ENCODE results near the gene POLR3K.
"Not testable (repeated sequence)": the region's sequence is repeated elsewhere in the genome, so short reads cannot be mapped to it uniquely, and the experiment has no call there.

POLR3K gene

DNA sequence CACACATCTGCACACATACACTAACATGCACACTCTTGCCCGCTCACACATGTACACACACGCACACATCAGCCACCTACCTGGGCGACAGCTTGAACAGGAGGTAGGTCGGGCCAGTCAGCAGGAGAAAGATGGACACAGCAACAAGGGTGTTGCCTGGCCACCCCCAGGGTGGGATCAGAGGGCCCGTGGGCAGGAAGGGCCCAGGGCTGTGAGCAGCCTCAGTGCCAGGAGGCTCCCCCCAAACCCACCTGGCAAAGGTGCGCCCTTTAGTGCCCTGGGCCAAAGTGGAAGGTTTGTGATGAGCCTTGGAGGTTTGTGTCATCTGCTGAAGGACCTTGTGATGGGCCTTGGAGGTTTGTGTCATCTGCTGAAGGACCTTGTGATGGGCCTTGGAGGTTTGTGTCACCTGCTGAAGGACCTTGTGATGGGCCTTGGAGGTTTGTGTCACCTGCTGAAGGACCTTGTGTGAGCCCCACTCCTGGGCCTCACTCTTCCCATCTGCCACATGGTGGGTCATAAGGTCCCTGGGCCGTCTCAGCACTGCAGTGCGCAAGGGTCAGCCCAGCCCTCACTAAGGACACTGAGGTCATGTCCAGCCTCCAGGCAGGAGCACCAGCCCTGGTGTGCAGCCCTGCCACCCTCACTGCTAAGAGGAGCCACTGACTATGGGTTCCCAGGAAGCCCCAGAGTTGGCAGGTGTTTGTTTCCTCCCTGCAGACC, 20.1 kb downstream of the POLR3K start:
- H3K14ac ChIP-seq (ENCODE audit: low read length); H3K79me1 ChIP-seq (ENCODE audit: low read depth, low read length); H2BK5ac ChIP-seq (ENCODE audit: low read length); H2BK120ac ChIP-seq (ENCODE audit: low read depth, low read length); H3K23ac ChIP-seq (ENCODE audit: low read depth, low read length, poor library complexity); H3K9ac ChIP-seq (ENCODE audit: low read depth, low read length, poor library complexity); H4K8ac ChIP-seq (ENCODE audit: low read depth, low read length); H3K9me3 ChIP-seq (replicated peaks in 1 of 2; ENCODE audit: control insufficient read depth in 2 of 2, insufficient read depth in 1 of 2, low read depth in 1 of 2, low read length in 2 of 2); H3K27ac ChIP-seq (replicated peaks; ENCODE audit: low read length); H2BK15ac ChIP-seq (ENCODE audit: low read length); H3K4me1 ChIP-seq (ENCODE audit: control insufficient read depth in 2 of 2, insufficient read depth in 1 of 2, low read depth in 1 of 2, low read length in 2 of 2); H2AFZ ChIP-seq (ENCODE audit: low read length); DNase-seq (ENCODE audit: low spot score); H2AK5ac ChIP-seq (ENCODE audit: low read depth, low read length); H3K18ac ChIP-seq (ENCODE audit: low read length); H4K91ac ChIP-seq (ENCODE audit: low read depth, low read length, poor library complexity); H3K4me3 ChIP-seq (ENCODE audit: low read length in 2 of 2); H3K4ac ChIP-seq (ENCODE audit: low read length); H3K27me3 ChIP-seq (ENCODE audit: control insufficient read depth in 3 of 3, insufficient read depth in 3 of 3, low read depth in 1 of 3, low read length in 3 of 3); H3K36me3 ChIP-seq (replicated peaks in 1 of 2; ENCODE audit: control insufficient read depth in 2 of 2, insufficient read depth in 2 of 2, low read length in 2 of 2); H2BK12ac ChIP-seq (ENCODE audit: low read length); H3K4me2 ChIP-seq (ENCODE audit: insufficient read depth, low read length, poor library complexity, severe bottlenecking): not testable (repeated sequence)
- WGBS, 2 donors (ENCODE audit: extremely low coverage in 2 of 2, insufficient read length in 2 of 2, insufficient replicate concordance in 1 of 2) = no CpG with 5 or more reads among the region's 8 CpGs

DNA sequence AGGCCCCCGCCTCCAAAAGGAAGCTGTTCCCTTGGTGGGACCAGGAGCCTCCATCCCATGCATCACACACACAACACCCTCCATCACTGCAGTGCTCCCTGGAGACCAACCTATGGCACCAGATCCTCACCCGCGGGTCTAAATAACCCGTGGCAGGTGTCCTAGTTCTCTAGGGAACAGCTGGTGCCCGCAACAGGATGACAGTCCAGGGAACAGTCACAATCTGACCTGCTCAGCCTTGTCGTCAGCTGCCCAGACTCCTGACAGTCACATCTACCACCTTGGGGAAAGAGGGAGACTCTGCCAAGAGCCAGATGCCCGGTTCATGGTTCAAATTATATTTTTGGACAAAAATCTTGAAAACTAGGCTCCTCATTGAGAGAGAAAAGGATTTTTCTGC, 22.8 kb downstream of the POLR3K start:
- H3K23ac ChIP-seq (ENCODE audit: low read depth, low read length, poor library complexity); H3K36me3 ChIP-seq (replicated peaks in 1 of 2; ENCODE audit: control insufficient read depth in 2 of 2, insufficient read depth in 2 of 2, low read length in 2 of 2); H3K4me2 ChIP-seq (ENCODE audit: insufficient read depth, low read length, poor library complexity, severe bottlenecking); H3K4ac ChIP-seq (ENCODE audit: low read length); H2BK5ac ChIP-seq (ENCODE audit: low read length); H2BK12ac ChIP-seq (ENCODE audit: low read length); H3K14ac ChIP-seq (ENCODE audit: low read length); H3K4me3 ChIP-seq (ENCODE audit: low read length in 2 of 2); H4K8ac ChIP-seq (ENCODE audit: low read depth, low read length); H3K18ac ChIP-seq (ENCODE audit: low read length); H3K79me1 ChIP-seq (ENCODE audit: low read depth, low read length); H2BK15ac ChIP-seq (ENCODE audit: low read length); H3K27me3 ChIP-seq (ENCODE audit: control insufficient read depth in 3 of 3, insufficient read depth in 3 of 3, low read depth in 1 of 3, low read length in 3 of 3); H3K9ac ChIP-seq (ENCODE audit: low read depth, low read length, poor library complexity); H2AK5ac ChIP-seq (ENCODE audit: low read depth, low read length); H3K4me1 ChIP-seq (ENCODE audit: control insufficient read depth in 2 of 2, insufficient read depth in 1 of 2, low read depth in 1 of 2, low read length in 2 of 2); H4K91ac ChIP-seq (ENCODE audit: low read depth, low read length, poor library complexity); H3K27ac ChIP-seq (replicated peaks; ENCODE audit: low read length); H2BK120ac ChIP-seq (ENCODE audit: low read depth, low read length); H2AFZ ChIP-seq (ENCODE audit: low read length); H3K9me3 ChIP-seq (replicated peaks in 1 of 2; ENCODE audit: control insufficient read depth in 2 of 2, insufficient read depth in 1 of 2, low read depth in 1 of 2, low read length in 2 of 2); DNase-seq (ENCODE audit: low spot score): not testable (repeated sequence)
- no CpG with 5 or more reads among the region's 7 CpGs for WGBS, 2 donors (ENCODE audit: extremely low coverage in 2 of 2, insufficient read length in 2 of 2, insufficient replicate concordance in 1 of 2)

DNA sequence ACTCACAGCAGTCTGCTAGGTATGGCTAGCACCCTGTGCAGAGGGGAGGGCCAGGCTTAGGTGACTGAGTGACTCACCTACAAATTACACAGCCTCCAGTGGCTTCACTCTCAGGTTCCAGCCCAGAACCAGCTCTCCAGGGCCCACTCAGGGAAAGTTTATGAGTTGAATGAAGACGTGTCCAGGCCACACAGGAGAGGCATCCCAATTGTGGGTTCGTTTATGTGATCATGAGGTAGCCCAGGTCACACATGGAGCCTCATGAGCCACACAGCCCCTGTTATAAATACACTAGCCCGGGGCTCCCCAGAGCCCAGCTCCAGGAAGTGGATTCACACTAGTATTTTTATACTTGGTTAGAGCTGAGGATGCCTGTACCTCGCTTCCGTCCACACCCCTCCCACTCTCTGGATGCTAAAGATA, 27.5 kb downstream of the POLR3K start:
- H3K36me3 ChIP-seq (replicated peaks in 1 of 2; ENCODE audit: control insufficient read depth in 2 of 2, insufficient read depth in 2 of 2, low read length in 2 of 2) = not testable (repeated sequence)

DNA sequence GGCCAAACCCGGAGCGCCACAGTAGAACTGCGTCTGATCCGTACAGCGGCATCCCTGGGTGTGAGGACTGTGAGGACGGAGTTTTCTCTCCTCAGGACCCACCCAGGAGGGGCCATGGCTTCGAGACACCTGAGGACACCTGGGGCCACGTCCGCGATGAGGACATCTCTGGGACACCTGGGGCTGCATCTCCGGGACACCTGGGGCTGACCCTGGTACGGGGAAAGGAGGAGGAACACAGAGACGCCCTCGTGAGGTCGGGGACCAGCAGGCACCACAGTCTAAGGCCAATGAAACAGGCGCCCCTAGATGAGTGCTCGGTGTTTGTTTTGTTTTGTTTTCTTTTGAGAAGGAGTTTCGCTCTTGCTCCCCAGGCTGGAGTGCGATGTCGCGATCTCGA, 29.3 kb downstream of the POLR3K start:
- H2AK5ac ChIP-seq (ENCODE audit: low read depth, low read length); H2AFZ ChIP-seq (ENCODE audit: low read length); H3K9me3 ChIP-seq (replicated peaks in 1 of 2; ENCODE audit: control insufficient read depth in 2 of 2, insufficient read depth in 1 of 2, low read depth in 1 of 2, low read length in 2 of 2); H3K23ac ChIP-seq (ENCODE audit: low read depth, low read length, poor library complexity); H2BK12ac ChIP-seq (ENCODE audit: low read length); H3K4me2 ChIP-seq (ENCODE audit: insufficient read depth, low read length, poor library complexity, severe bottlenecking); H2BK5ac ChIP-seq (ENCODE audit: low read length); H4K8ac ChIP-seq (ENCODE audit: low read depth, low read length); H3K27me3 ChIP-seq (ENCODE audit: control insufficient read depth in 3 of 3, insufficient read depth in 3 of 3, low read depth in 1 of 3, low read length in 3 of 3); H3K79me1 ChIP-seq (ENCODE audit: low read depth, low read length); H2BK15ac ChIP-seq (ENCODE audit: low read length); H3K36me3 ChIP-seq (replicated peaks in 1 of 2; ENCODE audit: control insufficient read depth in 2 of 2, insufficient read depth in 2 of 2, low read length in 2 of 2); H3K4ac ChIP-seq (ENCODE audit: low read length); H3K9ac ChIP-seq (ENCODE audit: low read depth, low read length, poor library complexity); H3K4me3 ChIP-seq (ENCODE audit: low read length in 2 of 2); H3K18ac ChIP-seq (ENCODE audit: low read length); H4K91ac ChIP-seq (ENCODE audit: low read depth, low read length, poor library complexity); H2BK120ac ChIP-seq (ENCODE audit: low read depth, low read length); H3K14ac ChIP-seq (ENCODE audit: low read length); DNase-seq (ENCODE audit: low spot score); H3K4me1 ChIP-seq (ENCODE audit: control insufficient read depth in 2 of 2, insufficient read depth in 1 of 2, low read depth in 1 of 2, low read length in 2 of 2); H3K27ac ChIP-seq (replicated peaks; ENCODE audit: low read length): not testable (repeated sequence)
- WGBS, 2 donors (ENCODE audit: extremely low coverage in 2 of 2, insufficient read length in 2 of 2, insufficient replicate concordance in 1 of 2) = no CpG with 5 or more reads among the region's 22 CpGs

More for the DNA sequence above, 27.5 kb downstream of the POLR3K start:
- H3K4me1 ChIP-seq (ENCODE audit: control insufficient read depth in 2 of 2, insufficient read depth in 1 of 2, low read depth in 1 of 2, low read length in 2 of 2); H3K9me3 ChIP-seq (replicated peaks in 1 of 2; ENCODE audit: control insufficient read depth in 2 of 2, insufficient read depth in 1 of 2, low read depth in 1 of 2, low read length in 2 of 2); H3K79me1 ChIP-seq (ENCODE audit: low read depth, low read length); H2BK120ac ChIP-seq (ENCODE audit: low read depth, low read length); H3K4me2 ChIP-seq (ENCODE audit: insufficient read depth, low read length, poor library complexity, severe bottlenecking); H2BK5ac ChIP-seq (ENCODE audit: low read length); H4K8ac ChIP-seq (ENCODE audit: low read depth, low read length); H3K27ac ChIP-seq (replicated peaks; ENCODE audit: low read length); H2AFZ ChIP-seq (ENCODE audit: low read length); H3K23ac ChIP-seq (ENCODE audit: low read depth, low read length, poor library complexity); H3K4me3 ChIP-seq (ENCODE audit: low read length in 2 of 2); H3K27me3 ChIP-seq (ENCODE audit: control insufficient read depth in 3 of 3, insufficient read depth in 3 of 3, low read depth in 1 of 3, low read length in 3 of 3); DNase-seq (ENCODE audit: low spot score); H4K91ac ChIP-seq (ENCODE audit: low read depth, low read length, poor library complexity); H3K14ac ChIP-seq (ENCODE audit: low read length); H2AK5ac ChIP-seq (ENCODE audit: low read depth, low read length); H3K4ac ChIP-seq (ENCODE audit: low read length); H3K9ac ChIP-seq (ENCODE audit: low read depth, low read length, poor library complexity); H3K18ac ChIP-seq (ENCODE audit: low read length); H2BK15ac ChIP-seq (ENCODE audit: low read length); H2BK12ac ChIP-seq (ENCODE audit: low read length): not testable (repeated sequence)
- no CpG with 5 or more reads among the region's 5 CpGs for WGBS, 2 donors (ENCODE audit: extremely low coverage in 2 of 2, insufficient read length in 2 of 2, insufficient replicate concordance in 1 of 2)
